Measurements from ENCODE around the gene CPT1B. TPM values are rescaled to one million over a fixed set of nuclear protein-coding genes. Genes with fewer than 3 reads are reported as not detected.
"Not testable (repeated sequence)": the region's sequence is repeated elsewhere in the genome, so short reads cannot be mapped to it uniquely, and the experiment has no call there.

CPT1B gene
- total RNA-seq: 7.2 TPM

DNA sequence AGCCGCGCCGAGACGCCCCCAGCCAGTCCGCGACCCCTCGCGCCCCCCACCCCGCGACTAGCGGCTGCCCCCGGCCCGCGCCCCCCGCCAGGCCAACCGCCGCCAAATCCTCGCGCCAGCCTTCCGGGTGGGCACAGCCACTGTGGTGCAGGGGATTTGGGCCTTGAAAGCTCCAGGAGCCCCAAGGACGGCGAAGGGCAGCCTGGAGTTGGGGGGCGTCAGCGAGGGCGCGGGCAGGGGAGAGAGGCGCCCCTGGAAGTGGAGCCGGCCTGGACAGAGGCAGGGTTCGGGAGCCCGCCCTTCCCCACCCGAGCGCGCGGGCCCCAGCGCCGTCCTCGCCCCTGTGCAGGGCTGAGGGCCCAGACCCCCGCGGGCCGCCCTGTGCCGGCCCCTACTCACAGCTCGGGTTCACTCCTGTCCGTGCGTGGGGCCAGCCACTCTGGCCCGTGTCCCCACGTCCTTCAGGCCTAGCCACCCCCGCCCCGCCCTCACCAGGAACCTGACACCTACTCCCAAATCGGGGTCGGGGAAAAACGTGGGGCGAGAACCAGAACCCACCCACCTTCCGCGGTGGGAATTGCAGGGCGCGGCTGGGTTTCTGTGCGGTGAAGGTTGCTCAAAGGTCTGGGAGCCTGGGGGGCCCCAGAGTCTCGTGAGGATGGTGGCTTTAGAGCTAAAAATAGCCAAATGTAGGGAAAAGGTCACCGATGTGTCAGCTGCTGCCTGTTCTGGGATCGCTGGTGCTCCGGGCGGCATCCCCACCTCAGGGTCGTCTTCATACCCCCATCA, at the start of gene CPT1B:
Gene CPT1B (minus strand): TSS at position 441 of the 789 bp plus-strand sequence. CDS start 512 bp downstream, outside the sequence.
- no peaks in the 10 kb centered on the region for H3K27me3 ChIP-seq (ENCODE audit: insufficient read depth, low read length)
- H3K4me3 ChIP-seq (ENCODE audit: low read length): no peak within 1 kb of the TSS
- peaks cover 19% of the 10 kb centered on the region for H3K4me1 ChIP-seq (ENCODE audit: insufficient read depth, low read length)
- no peaks in the 10 kb centered on the region for H3K9me3 ChIP-seq (ENCODE audit: low read depth, low read length)

DNA sequence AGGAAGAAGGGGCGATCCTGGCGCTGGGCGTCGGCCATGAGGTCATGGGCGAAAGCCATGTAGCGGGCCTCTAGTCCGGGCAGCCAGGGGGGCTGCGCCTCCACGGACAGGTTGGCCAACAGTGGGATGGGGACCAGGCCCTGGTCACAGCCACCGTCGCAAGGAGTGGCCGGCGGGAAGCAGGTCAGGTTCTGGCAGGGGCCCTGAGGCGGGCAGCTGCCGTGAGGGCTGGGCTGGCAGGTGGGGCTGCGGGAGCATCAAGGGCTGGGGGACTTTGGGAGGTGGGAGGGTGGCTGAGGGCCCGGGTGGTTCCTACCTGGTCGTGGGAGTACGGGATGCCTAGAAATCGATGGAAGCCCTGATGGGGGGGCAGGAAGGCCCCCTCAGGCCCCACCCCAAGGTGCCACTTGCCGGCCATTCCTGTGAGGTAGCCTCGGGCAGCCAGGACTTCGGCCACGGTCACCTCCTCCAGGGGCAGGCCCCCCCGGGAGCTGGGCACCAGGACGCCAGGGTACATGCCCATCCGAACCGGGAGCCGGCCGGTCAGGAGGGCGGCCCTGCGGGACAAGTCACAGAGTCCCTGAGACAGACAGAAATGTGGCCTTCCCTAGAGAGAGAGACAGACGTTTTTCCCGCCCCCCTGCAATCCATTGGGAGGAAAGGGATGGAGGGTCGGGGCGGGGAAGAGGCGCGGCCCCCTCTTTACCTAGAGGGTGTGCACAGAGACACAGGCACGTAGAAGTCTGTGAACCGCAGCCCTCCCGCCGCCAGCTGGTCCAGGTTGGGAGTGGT, 48.8 kb upstream of the CPT1B start:
- peaks cover 36% of the 10 kb centered on the region for H3K4me1 ChIP-seq (ENCODE audit: insufficient read depth, low read length)
- peak overlapping the region; percentile 68 for H3K4me3 ChIP-seq (ENCODE audit: low read length)
- no peaks in the 10 kb centered on the region for H3K9me3 ChIP-seq (ENCODE audit: low read depth, low read length)
- H3K27me3 ChIP-seq (ENCODE audit: insufficient read depth, low read length): no peaks in the 10 kb centered on the region

DNA sequence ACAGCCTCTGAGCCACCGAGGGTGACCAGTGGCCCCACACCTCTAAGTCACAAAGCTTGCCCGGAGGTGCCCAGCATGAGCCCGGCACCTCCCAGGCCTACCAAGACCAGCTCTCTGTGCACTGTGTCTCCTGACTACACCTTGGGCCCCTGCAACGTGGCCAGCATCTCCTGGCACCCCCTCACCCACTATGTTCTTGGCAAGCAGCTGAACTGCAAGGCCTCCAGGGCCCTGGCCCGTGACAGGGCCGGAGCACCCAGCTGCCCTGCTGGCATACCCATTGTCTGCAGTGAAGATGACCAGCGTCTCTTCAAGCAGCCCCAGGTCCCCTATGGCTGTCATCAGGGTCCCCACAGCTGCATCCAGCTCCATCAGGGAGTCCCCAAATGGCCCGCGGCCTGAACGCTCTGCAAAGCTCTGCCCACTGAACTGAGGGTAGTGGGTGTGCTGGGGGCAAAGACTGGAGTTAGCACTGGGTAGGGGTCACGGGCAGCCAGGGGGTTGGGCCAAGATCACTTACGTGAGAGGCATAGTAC, 48.2 kb upstream of the CPT1B start:
- H3K4me3 ChIP-seq (ENCODE audit: low read length): no peak overlapping the region
- H3K9me3 ChIP-seq (ENCODE audit: low read depth, low read length): no peaks in the 10 kb centered on the region
- H3K27me3 ChIP-seq (ENCODE audit: insufficient read depth, low read length): no peaks in the 10 kb centered on the region
- H3K4me1 ChIP-seq (ENCODE audit: insufficient read depth, low read length): peaks cover 42% of the 10 kb centered on the region

DNA sequence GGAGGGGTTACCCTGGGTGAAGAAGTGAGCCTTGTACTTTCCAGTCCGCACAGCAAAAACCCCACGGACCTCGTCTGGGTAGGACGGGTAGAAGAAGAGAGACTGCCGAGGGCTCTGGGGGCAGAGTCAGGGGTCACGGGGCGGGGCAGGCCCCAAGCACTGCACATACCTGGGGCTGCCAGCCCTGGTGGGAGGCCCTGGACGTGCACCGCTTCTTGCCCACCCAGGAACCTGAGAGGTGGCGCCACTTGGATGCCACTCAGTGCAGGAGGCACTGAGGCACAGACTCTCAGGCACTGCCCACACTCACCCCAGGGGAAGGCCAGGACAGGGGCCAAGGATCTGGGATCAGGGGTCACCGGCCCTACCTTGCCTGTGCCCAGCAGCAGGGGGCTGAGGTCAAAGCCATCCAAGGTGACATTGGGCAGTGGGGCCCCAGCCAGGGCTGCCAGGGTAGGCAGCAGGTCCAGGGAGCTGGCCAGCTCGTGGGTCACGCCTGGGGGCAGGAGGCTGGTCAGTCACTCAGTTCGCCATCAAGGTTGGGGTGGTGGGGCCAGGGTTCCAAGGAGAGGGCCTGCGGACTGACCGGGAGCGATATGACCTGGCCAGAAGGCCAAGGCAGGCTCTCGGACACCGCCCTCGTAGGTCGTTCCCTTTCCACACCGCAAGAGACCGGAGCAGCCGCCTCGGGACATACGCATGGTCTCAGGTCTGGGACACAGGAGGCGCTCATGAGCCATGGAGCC, 47.5 kb upstream of the CPT1B start:
- Histone ChIP-seq H3K9me3 (ENCODE audit: low read depth, low read length) (no peaks in the 10 kb centered on the region), H3K27me3 (ENCODE audit: insufficient read depth, low read length) (no peaks in the 10 kb centered on the region), H3K4me3 (ENCODE audit: low read length) (no peak overlapping the region), H3K4me1 (ENCODE audit: insufficient read depth, low read length) (peaks cover 49% of the 10 kb centered on the region)

DNA sequence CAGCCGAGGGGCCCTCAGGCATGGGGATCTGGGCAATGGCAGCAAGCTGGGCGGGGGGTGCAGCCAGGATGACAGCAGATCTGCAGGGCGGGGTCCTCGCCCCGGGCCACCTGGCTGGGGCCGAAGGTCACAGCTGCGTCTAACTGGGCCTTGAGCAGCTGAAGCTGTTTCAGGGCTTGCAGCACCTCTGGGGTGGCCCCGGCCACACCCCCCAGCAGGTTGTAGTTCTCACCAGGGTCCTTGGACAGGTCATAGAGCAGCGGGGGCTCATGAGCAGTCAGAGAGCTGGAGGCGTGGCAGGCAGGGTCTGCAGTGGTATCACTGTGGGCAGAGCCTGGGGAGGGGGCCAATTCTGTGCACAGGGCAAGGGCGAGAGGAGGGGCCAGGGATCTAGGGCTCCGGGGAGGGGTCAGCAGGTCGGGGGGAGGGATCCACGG, 46.9 kb upstream of the CPT1B start:
- H3K4me1 ChIP-seq (ENCODE audit: insufficient read depth, low read length): peaks cover 54% of the 10 kb centered on the region
- H3K4me3 ChIP-seq (ENCODE audit: low read length): no peak overlapping the region
- H3K9me3 ChIP-seq (ENCODE audit: low read depth, low read length): no peaks in the 10 kb centered on the region
- no peaks in the 10 kb centered on the region for H3K27me3 ChIP-seq (ENCODE audit: insufficient read depth, low read length)

DNA sequence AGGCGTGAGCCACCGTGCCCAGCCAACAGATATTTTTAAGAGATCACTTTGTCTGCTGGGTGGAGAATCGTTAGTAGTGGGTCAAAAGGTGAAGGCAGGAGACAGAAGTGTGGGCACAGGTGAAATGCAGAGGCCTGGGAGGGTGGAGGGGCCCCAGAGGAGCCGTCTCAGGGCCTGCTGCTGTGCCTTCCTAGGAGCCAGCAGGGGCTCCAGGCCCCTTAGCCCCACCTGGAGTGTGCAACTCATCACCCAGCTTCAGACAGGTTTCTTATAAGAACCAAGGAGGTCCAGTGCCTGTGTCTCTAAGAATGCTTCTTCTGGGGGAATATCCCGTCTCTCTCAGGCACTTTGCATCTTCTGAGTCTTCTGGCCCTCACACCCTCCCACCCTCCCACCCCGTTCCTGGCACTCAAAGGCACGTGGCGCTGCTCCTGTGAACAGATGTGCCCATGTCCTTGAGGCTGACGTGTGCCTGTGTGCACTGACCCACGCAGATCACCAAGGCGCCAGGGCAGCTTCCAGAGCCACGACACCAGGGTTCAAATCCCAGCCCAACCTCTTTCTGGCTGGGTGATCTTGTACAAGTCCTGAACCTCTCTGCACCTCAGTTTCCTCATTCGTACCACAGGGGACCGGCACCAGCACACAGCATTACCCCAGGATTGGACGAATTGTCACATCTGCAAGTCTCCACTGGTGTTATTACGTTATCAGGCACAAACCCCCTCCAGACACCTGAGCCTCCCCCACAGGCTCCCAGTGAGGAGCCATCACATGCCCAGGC, 46.3 kb upstream of the CPT1B start:
- Histone ChIP-seq H3K4me1 (ENCODE audit: insufficient read depth, low read length) (peaks cover 59% of the 10 kb centered on the region), H3K27me3 (ENCODE audit: insufficient read depth, low read length) (no peaks in the 10 kb centered on the region), H3K9me3 (ENCODE audit: low read depth, low read length) (no peaks in the 10 kb centered on the region)

DNA sequence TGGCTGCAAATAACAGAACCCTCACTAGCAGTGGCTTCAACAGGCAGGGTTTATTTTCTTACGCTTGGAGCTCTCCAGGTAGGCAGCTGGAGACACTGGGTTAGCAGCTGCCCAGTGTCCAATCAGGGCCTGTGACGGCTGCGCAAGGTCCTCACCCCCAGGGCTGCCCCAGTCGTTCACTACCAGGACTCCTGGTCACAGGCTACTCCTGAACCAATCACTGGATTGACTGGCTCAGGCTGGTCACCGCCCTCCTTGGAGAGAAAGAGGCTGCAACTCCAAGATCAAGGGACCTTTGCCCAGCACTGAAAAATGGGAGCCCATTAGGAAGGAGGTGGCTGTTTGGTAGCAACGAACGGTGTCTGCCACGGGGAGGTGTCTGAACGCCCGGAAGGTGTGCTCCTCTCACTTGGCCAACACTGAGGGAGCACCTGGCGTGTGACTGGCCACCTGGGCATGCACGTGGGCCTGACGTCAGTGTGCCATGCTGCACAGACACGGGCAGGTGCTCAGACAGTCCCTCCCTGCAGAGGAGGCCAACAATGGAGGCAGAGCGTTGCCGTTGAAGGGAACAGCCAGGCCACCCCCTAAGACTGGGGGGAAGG, 44.6 kb upstream of the CPT1B start:
- Histone ChIP-seq H3K9me3 (ENCODE audit: low read depth, low read length) (no peaks in the 10 kb centered on the region), H3K4me1 (ENCODE audit: insufficient read depth, low read length) (peaks cover 50% of the 10 kb centered on the region), H3K4me3 (ENCODE audit: low read length) (no peak overlapping the region), H3K27me3 (ENCODE audit: insufficient read depth, low read length) (no peaks in the 10 kb centered on the region)

More for the DNA sequence above, 46.3 kb upstream of the CPT1B start:
- no peak overlapping the region for H3K4me3 ChIP-seq (ENCODE audit: low read length)

DNA sequence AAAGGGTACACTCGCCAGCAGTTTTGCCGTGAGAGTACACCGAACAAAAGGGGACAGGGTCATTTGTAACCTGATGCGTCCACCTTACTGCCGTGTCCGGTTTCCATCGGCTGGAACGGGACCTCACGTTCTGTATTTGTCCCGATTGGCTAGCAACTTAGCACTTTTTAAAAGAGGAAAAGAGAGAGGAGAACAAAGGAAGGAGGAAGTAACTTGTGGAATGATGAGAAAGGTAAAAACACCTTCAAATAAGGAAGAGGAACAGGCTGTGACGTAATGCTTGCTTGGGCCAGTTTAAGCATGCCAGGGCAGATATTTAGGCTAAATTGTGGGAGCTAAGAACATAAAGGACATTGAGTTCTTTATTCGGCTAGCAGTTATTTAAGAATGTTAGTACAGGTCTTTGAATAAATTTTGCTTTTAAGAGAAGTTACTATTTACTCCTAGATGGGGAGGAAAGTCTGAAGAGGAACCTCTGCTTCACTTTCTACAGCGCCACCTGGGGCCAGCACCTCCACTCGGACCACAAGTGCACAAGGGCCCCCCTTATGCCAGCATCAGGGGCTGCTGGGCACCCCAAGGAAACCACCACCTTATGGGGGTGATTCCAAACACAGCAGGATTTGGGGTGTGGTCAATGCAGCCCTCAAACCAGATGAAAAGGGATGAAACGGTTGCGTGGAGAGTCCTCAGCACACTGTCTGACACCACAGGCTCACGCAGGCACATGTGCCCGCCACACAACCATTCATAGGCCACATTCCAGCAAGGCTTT, 43.9 kb upstream of the CPT1B start:
- H3K4me3 ChIP-seq (ENCODE audit: low read length): peak overlapping the region; percentile 46
- peaks cover 43% of the 10 kb centered on the region for H3K4me1 ChIP-seq (ENCODE audit: insufficient read depth, low read length)
- no peaks in the 10 kb centered on the region for H3K27me3 ChIP-seq (ENCODE audit: insufficient read depth, low read length)
- H3K9me3 ChIP-seq (ENCODE audit: low read depth, low read length): no peaks in the 10 kb centered on the region

DNA sequence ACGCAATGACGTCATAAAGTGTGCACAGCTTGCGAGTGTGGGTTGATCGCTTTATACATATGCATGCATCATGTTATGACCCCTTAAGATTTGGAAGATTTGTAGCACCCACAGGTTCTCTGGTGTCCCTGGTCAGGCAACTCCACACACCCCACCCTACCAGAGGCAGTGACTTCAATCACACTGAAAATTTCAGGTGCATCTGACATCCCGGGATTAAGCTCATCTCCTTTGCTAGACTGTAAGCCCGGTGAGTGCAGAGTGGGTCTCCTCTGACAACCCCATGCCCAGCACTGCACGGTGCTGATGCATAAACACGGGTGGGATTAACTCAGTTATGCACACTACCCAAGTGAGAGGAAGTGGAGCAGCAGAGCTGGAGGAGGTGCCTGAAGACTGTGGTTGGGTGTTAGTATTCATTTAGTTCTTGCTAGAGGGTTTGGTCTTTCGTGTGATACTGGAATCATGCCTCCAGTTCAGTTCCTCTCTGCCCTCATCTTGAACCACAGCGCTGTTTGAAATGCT, 43.2 kb upstream of the CPT1B start:
- H3K4me3 ChIP-seq (ENCODE audit: low read length): peak overlapping the region; percentile 46
- H3K4me1 ChIP-seq (ENCODE audit: insufficient read depth, low read length): peaks cover 36% of the 10 kb centered on the region
- H3K27me3 ChIP-seq (ENCODE audit: insufficient read depth, low read length): no peaks in the 10 kb centered on the region
- H3K9me3 ChIP-seq (ENCODE audit: low read depth, low read length): no peaks in the 10 kb centered on the region

DNA sequence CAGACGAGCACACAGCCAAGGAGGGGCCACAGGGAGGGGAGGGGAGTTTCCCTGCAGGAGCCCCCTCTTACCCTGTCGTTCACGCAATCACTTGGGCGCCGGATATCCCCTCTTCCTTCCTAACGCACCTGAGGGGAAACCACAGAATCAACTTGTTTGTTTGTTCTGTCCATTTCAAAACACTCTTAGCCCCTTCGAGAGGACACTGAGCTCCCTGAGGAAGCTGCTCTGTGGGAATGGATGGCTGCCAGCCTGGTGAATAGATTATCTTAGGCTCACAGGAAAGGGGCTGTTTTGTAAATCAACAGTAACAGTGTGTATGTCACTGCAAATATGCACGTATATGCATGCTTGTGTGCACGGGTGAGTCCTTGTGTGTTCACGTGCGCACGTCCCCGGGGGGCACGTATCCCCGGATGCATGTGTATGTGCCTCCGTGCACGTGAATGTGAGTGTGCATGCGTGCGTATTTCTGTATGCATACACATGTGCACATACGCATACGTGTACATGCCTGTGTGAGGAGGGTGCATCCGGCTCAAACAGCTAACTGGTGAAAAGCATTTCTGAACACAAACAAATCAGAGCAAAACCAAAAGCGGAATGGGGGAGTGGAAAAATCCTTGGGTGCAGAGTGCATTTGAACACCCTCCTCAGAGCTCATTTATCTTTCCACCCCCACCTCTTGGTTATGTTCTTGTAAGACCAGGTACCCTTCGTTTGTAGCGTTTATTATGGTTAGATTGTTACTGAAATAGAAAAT, 42.5 kb upstream of the CPT1B start:
- H3K4me1 ChIP-seq (ENCODE audit: insufficient read depth, low read length): peaks cover 36% of the 10 kb centered on the region
- no peaks in the 10 kb centered on the region for H3K27me3 ChIP-seq (ENCODE audit: insufficient read depth, low read length)
- peak overlapping the region; percentile 46 for H3K4me3 ChIP-seq (ENCODE audit: low read length)
- no peaks in the 10 kb centered on the region for H3K9me3 ChIP-seq (ENCODE audit: low read depth, low read length)

DNA sequence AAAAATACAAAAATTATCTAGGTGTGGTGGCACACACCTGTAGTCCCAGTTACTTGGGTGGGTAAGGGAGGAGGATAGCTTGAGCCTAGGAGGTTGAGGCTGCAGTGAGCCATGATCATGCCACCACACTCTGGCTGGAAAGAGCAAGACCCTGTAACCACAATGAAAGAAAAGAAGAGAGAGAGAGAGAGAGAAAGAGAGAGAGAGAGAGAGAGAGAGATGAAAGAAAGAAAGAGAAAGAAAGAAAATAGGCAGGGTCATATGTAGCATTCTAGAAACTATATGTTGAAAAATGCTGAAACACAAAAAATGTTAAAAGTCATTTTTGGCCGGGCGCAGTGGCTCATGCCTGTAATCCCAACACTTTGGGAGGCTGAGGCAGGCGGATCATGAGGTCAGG, 36.1 kb upstream of the CPT1B start:
- H3K27me3 ChIP-seq (ENCODE audit: insufficient read depth, low read length); H3K9me3 ChIP-seq (ENCODE audit: low read depth, low read length); H3K4me3 ChIP-seq (ENCODE audit: low read length); H3K4me1 ChIP-seq (ENCODE audit: insufficient read depth, low read length): not testable (repeated sequence)

DNA sequence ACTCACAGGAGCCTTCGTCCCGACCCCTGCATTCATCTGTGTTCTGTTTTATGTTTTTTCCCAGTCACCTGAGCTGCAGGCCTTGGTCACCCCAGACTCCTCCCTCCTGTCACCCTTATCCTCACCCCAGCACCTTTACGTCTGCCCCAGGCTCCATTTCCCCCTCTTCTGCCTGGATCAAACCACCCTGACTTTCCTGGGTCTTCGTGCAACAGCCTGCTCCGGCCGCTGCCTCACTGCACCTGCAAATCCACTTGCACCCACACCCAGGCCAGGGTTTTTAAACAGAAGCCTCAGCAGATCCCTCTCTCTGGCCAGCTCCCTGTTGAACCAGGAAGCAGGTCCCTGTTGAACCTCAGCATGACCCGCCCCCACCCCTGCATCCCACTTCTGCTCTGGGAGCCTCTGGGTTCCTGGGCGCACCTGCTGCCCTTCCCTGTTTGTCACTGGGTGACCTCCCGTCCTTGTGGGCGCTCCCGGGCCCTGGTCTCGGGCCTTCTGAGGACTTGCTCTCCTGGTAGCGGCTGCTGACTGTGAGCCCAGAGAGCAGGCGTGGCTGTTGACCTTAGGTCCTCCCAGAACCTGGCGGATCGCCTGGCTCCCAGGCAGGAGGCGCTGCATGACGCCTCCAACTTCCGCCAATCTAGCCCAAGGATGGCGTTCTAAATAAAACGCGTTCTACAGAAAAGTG, 35.2 kb upstream of the CPT1B start:
- Histone ChIP-seq H3K4me1 (ENCODE audit: insufficient read depth, low read length) (no peaks in the 10 kb centered on the region), H3K4me3 (ENCODE audit: low read length) (no peak overlapping the region), H3K9me3 (ENCODE audit: low read depth, low read length) (no peaks in the 10 kb centered on the region), H3K27me3 (ENCODE audit: insufficient read depth, low read length) (no peaks in the 10 kb centered on the region)

Data from mononuclear cell (primary cell).